ENCODE results near the gene LIMS1.
A peak's percentile ranks its signal among the peaks of the same experiment; 100 is the strongest.
"Not testable (repeated sequence)": the region's sequence is repeated elsewhere in the genome, so short reads cannot be mapped to it uniquely, and the experiment has no call there.

Gene LIMS1

GRCh38 chr2:108634011-108634410 lies 99.7 kb downstream of the LIMS1 start:
- DNase-seq (ENCODE audit: low read depth in 2 of 2) = no peak

GRCh38 chr2:108634576-108635160 lies 100.4 kb downstream of the LIMS1 start:
- DNase-seq (ENCODE audit: low read depth in 2 of 2) = no peak

- no peak for DNase-seq (ENCODE audit: low read depth in 2 of 2)
Observed at GRCh38 chr2:108635630-108636354, 101.5 kb downstream of the LIMS1 start.

GRCh38 chr2:108637304-108637669 lies 103.0 kb downstream of the LIMS1 start:
- DNase-seq (ENCODE audit: low read depth in 2 of 2) = no peak

GRCh38 chr2:108640731-108641130 lies 106.5 kb downstream of the LIMS1 start:
- peak; percentile 68 to 73 for DNase-seq (ENCODE audit: low read depth in 2 of 2)

GRCh38 chr2:108641756-108642155 lies 107.5 kb downstream of the LIMS1 start:
- no peak for DNase-seq (ENCODE audit: low read depth in 2 of 2)

- DNase-seq (ENCODE audit: low read depth in 2 of 2) = no peak
Observed at GRCh38 chr2:108643261-108643849, 109.1 kb downstream of the LIMS1 start.

GRCh38 chr2:108643862-108644261 lies 109.6 kb downstream of the LIMS1 start:
- not testable (repeated sequence) for DNase-seq (ENCODE audit: low read depth in 2 of 2)

GRCh38 chr2:108644446-108644845 lies 110.2 kb downstream of the LIMS1 start:
- DNase-seq (ENCODE audit: low read depth in 2 of 2) = not testable (repeated sequence)

- DNase-seq (ENCODE audit: low read depth in 2 of 2) = not testable (repeated sequence)
Observed at GRCh38 chr2:108648796-108649195, 114.5 kb downstream of the LIMS1 start.

GRCh38 chr2:108650465-108650864 lies 116.2 kb downstream of the LIMS1 start:
- DNase-seq (ENCODE audit: low read depth in 2 of 2) = not testable (repeated sequence)

- not testable (repeated sequence) for DNase-seq (ENCODE audit: low read depth in 2 of 2)
Observed at GRCh38 chr2:108651468-108651867, 117.2 kb downstream of the LIMS1 start.

- peak; percentile 87 to 92 for DNase-seq (ENCODE audit: low read depth in 2 of 2)
Observed at GRCh38 chr2:108652187-108652931, 118.1 kb downstream of the LIMS1 start.

GRCh38 chr2:108653425-108653824 lies 119.2 kb downstream of the LIMS1 start:
- not testable (repeated sequence) for DNase-seq (ENCODE audit: low read depth in 2 of 2)

- DNase-seq (ENCODE audit: low read depth in 2 of 2) = not testable (repeated sequence)
Observed at GRCh38 chr2:108653849-108654248, 119.6 kb downstream of the LIMS1 start.

GRCh38 chr2:108654521-108655125 lies 120.4 kb downstream of the LIMS1 start:
- not testable (repeated sequence) for DNase-seq (ENCODE audit: low read depth in 2 of 2)

- DNase-seq (ENCODE audit: low read depth in 2 of 2) = not testable (repeated sequence)
Observed at GRCh38 chr2:108655270-108655669, 121.0 kb downstream of the LIMS1 start.

GRCh38 chr2:108656282-108656681 lies 122.0 kb downstream of the LIMS1 start:
- DNase-seq (ENCODE audit: low read depth in 2 of 2) = not testable (repeated sequence)

- not testable (repeated sequence) for DNase-seq (ENCODE audit: low read depth in 2 of 2)
Observed at GRCh38 chr2:108657517-108657916, 123.2 kb downstream of the LIMS1 start.

GRCh38 chr2:108658553-108658952 lies 124.3 kb downstream of the LIMS1 start:
- not testable (repeated sequence) for DNase-seq (ENCODE audit: low read depth in 2 of 2)

- DNase-seq (ENCODE audit: low read depth in 2 of 2) = not testable (repeated sequence)
Observed at GRCh38 chr2:108661493-108661892, 127.2 kb downstream of the LIMS1 start.

GRCh38 chr2:108662207-108662612 lies 127.9 kb downstream of the LIMS1 start:
- peak in 1 of 2 experiments; percentile 40 for DNase-seq (ENCODE audit: low read depth in 2 of 2)

Measured in fibroblast of skin of left biceps (primary cell).